Kidney (tissue), 14 donors: ENCODE measurements around the gene WRNIP1. TPM values are rescaled to one million over a fixed set of nuclear protein-coding genes. Genes with fewer than 3 reads are reported as not detected.

Experiments used
- DNase-seq, 5 donors: peaks; one replicate each; pipeline ENCODE4 v3.0.0-alpha.2; 2013 to 2020
- FAIRE-seq: peaks from 2 replicates; lab custom pipeline; 2012; peaks lifted over from hg19 to GRCh38; lab: Jason Lieb, UNC
- H3K27ac ChIP-seq, 2 donors: one replicate each; pipeline ENCODE4 v1.7.0; 2013; ENCODE audit warnings: low read depth in 2 of 2, low read length in 2 of 2, inconsistent platforms in 1 of 2
- H3K27me3 ChIP-seq: one replicate; pipeline ENCODE4 v1.7.1; 2013; ENCODE audit warnings: low read length, inconsistent platforms; ENCODE audit not compliant: control insufficient read depth, insufficient read depth
- H3K36me3 ChIP-seq, 3 donors: one replicate each; pipeline versions ENCODE4 v1.7.0 to v1.7.1; 2013; ENCODE audit warnings: low read length in 3 of 3, control low read depth in 1 of 3, inconsistent platforms in 1 of 3; ENCODE audit not compliant: insufficient read depth in 3 of 3, control insufficient read depth in 2 of 3
- H3K4me1 ChIP-seq, 3 donors: one replicate each; pipeline versions ENCODE4 v1.7.0 to v1.7.1; 2013; ENCODE audit warnings: low read length in 3 of 3, inconsistent platforms in 1 of 3, low read depth in 1 of 3; ENCODE audit not compliant: control insufficient read depth in 2 of 3, insufficient read depth in 2 of 3
- H3K4me3 ChIP-seq, 3 donors: one replicate each; pipeline versions ENCODE4 v1.7.0 to v1.8.1; 2013; ENCODE audit warnings: low read length in 3 of 3, control low read depth in 1 of 3, inconsistent platforms in 1 of 3
- H3K9ac ChIP-seq, 3 donors: one replicate each; pipeline versions ENCODE4 v1.7.0 to v1.7.1; 2013; ENCODE audit warnings: low read length in 3 of 3, control low read depth in 1 of 3, inconsistent platforms in 1 of 3
- H3K9me3 ChIP-seq, 3 donors: one replicate each; pipeline versions ENCODE4 v1.7.0 to v1.7.1; 2013; ENCODE audit warnings: low read length in 3 of 3, control low read depth in 1 of 3, inconsistent platforms in 1 of 3; ENCODE audit not compliant: control insufficient read depth in 2 of 3, insufficient read depth in 1 of 3
- CTCF ChIP-seq: IDR thresholded peaks from 3 replicates; pipeline ENCODE4 v1.5.1; 2012; ENCODE audit warnings: mild to moderate bottlenecking, moderate library complexity, borderline replicate concordance; ENCODE audit not compliant: insufficient read depth; ENCODE audit errors: extremely low read depth
- intact Hi-C: fragments of 100-400 bp; cut with DNase I; formaldehyde crosslinking; loops from one replicate; pipeline ENCODE4 v1.11.1; 2022
- polyA plus RNA-seq: library from polyadenylated mRNA; stranded (reverse); fragments of 350-450 nt; fragmentation: Illumina TruSeq; extraction: RNeasy Lipid Tissue Mini Kit (QIAGEN cat#74804); gene quantifications from one replicate; pipeline ENCODE4 v1.2.3, GENCODE V29; 2014; ENCODE audit warnings: low read depth, low replicate concordance; ENCODE audit not compliant: insufficient read depth
- total RNA-seq: library from RNA; stranded (reverse); fragmentation: NEBNext Ultra II Directional; extraction: Animal tissue kit (Norgen Biotek cat#: 25700); gene quantifications from one replicate; pipeline ENCODE4 v1.2.1, GENCODE V29; 2021
- donor health status: control.
- donor health status: control.
- donor health status: control.
- donor health status: control.
- donor health status: control.
- donor health status: DM: yes; HTN: yes; CAD: no.
- donor health status: Normal renal cell carcinoma (clear cell type).

WRNIP1 gene
- total and polyA plus RNA-seq, 2 donors from 2014 or later, result 38.0 to 46.3 TPM

- Histone ChIP-seq H3K36me3 (no peaks in the 10 kb centered on the region), H3K27ac (no peak overlapping the region), H3K4me3 (no peak overlapping the region), H3K9me3 (no peaks in the 10 kb centered on the region), H3K9ac (no peak overlapping the region), H3K27me3 (no peaks in the 10 kb centered on the region), H3K4me1 (peaks cover 0 to 4% (median 0%) of the 10 kb centered on the region in 3 donors)
- intact Hi-C loops, result loop anchor here (10.0 kb wide), 1 partner anchor 1146 kb away; no protein-coding TSS in a partner anchor
- no peak for TF ChIP-seq CTCF
- no peak for DNase-seq
- FAIRE-seq, result no peak
Observed at GRCh38 chr6:2740581-2740980, 24.6 kb upstream of the WRNIP1 start.

GRCh38 chr6:2741756-2742155, 23.4 kb upstream of the WRNIP1 start:
- Histone ChIP-seq H3K4me1 (peaks cover 0 to 4% (median 0%) of the 10 kb centered on the region in 3 donors), H3K9me3 (no peaks in the 10 kb centered on the region), H3K9ac (no peak overlapping the region), H3K27me3 (no peaks in the 10 kb centered on the region), H3K4me3 (no peak overlapping the region), H3K27ac (no peak overlapping the region), H3K36me3 (no peaks in the 10 kb centered on the region)
- FAIRE-seq, result no peak
- TF ChIP-seq CTCF, result no peak
- intact Hi-C loops, result loop anchor here (10.0 kb wide), 1 partner anchor 1147 kb away; no protein-coding TSS in a partner anchor
- no peak for DNase-seq

DNA sequence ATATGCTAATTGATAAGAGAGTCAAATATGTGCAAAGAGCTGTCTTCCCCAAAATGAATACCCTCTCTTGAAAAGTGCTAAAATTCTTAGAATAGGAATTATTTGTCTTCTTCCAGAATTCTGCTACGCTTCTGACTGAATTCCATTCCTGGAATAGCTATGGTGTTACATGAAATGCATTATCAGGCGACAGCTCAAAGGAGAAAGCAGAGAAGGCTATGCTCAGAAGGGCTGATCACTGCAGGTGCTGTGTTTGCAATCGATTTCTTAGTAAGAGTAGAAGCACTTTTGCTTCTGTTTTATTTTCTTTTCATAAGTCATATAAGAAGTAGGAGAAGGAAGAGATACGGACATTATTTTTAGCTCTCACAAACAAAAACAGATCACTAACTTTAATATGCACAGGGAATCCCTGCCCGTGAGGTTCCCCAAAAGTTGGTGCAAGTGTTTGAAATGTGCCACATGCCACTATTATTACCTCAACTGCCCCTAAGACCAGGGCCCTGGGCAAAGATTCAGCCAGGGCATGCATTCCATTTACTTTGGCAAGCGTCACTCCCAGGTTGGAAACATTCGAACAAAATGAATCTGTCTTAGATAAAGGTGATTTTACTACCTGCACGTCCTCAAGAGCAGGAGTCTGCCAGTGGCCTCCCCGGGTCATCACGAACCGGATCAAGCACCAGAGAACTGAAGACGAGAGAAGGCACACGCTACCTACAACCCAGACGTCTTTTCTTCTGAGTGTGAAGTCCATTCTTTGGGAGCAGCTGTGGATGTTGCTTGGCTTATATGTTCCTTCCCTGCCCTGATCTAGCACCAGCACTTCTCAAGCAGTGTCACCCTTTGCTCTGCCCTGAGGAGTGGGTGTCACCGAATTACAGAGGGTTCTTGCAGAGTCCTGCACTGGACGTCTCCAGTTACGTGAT, 21.6 kb upstream of the WRNIP1 start:
- Histone ChIP-seq H3K9me3 (no peaks in the 10 kb centered on the region), H3K36me3 (no peaks in the 10 kb centered on the region), H3K4me3 (no peak overlapping the region), H3K4me1 (peaks cover 0 to 4% (median 0%) of the 10 kb centered on the region in 3 donors), H3K9ac (no peak overlapping the region), H3K27ac (no peak overlapping the region), H3K27me3 (no peaks in the 10 kb centered on the region)
- no peak for TF ChIP-seq CTCF
- FAIRE-seq (no peak), DNase-seq (no peak)
- intact Hi-C loops, result loop anchor here (10.0 kb wide), 1 partner anchor 1149 kb away; no protein-coding TSS in a partner anchor
